PC-3 (cell line): ENCODE measurements around the gene TMEM141. TPM values are rescaled to one million over a fixed set of nuclear protein-coding genes. Genes with fewer than 3 reads are reported as not detected.

ENCODE experiments used
- microRNA-seq: library from miRNA; unstranded; fragments of <30 nt; microRNA quantifications from one replicate; pipeline ENCODE4 v1.1.0, GENCODE V29; 2020; ENCODE audit not compliant: unreplicated experiment
- total RNA-seq: library from RNA; depleted of rRNA; stranded (reverse); fragments of >200 nt; gene quantifications from 2 replicates; pipeline ENCODE4 v1.2.3, GENCODE V29; 2014; rRNA removed

The TMEM141 gene
- total RNA-seq, 1 experiment from 2014 or later = 101 TPM

Small RNA genes lying within 50 kb of the gene (microRNA-seq; reads per million reads assigned to microRNA genes)
- not detected for gene MIR4292
- not detected for gene MIR6722

Other genes starting within 250 kb of the TMEM141 start
- gene NOTCH1, start 245.3 kb upstream of the TMEM141 start, total RNA-seq = 14.3 and 20.8 TPM in 2 replicates
- gene EGFL7, start 128.4 kb upstream of the TMEM141 start, total RNA-seq = 23.1 and 29.5 TPM in 2 replicates
- gene AGPAT2, start 103.9 kb upstream of the TMEM141 start, total RNA-seq = 103 and 106 TPM in 2 replicates
- 19.5 and 26.3 TPM in 2 replicates for gene DIPK1B, start 78.8 kb upstream of the TMEM141 start, total RNA-seq
- gene LCN10, start 48.4 kb upstream of the TMEM141 start, total RNA-seq = not detected in 2 replicates
- not detected in 2 replicates for gene LCN6, start 42.8 kb upstream of the TMEM141 start, total RNA-seq
- gene LCN8, start 33.1 kb upstream of the TMEM141 start, total RNA-seq = not detected in 2 replicates
- gene LCN15, start 26.8 kb upstream of the TMEM141 start, total RNA-seq = not detected in 2 replicates
- 0.87 and 1.2 TPM in 2 replicates for gene CCDC183, start 5.0 kb downstream of the TMEM141 start, total RNA-seq
- 84.3 and 113 TPM in 2 replicates for gene RABL6, start 16.6 kb downstream of the TMEM141 start, total RNA-seq
- 1.4 and 2.6 TPM in 2 replicates for gene AJM1, start 51.1 kb downstream of the TMEM141 start, total RNA-seq
- 83.2 and 111 TPM in 2 replicates for gene PHPT1, start 58.1 kb downstream of the TMEM141 start, total RNA-seq
- 3.0 and 5.3 TPM in 2 replicates for gene MAMDC4, start 61.0 kb downstream of the TMEM141 start, total RNA-seq
- 544 and 562 TPM in 2 replicates for gene EDF1, start 75.0 kb downstream of the TMEM141 start, total RNA-seq
- gene TRAF2, start 95.2 kb downstream of the TMEM141 start, total RNA-seq = 11.5 and 25.4 TPM in 2 replicates
- gene FBXW5, start 153.4 kb downstream of the TMEM141 start, total RNA-seq = 138 and 159 TPM in 2 replicates
- 0.77 TPM in 1 of 2 replicates, not detected in the other for gene C8G, start 153.9 kb downstream of the TMEM141 start, total RNA-seq
- 0.55 TPM in 1 of 2 replicates, not detected in the other for gene LCN12, start 160.9 kb downstream of the TMEM141 start, total RNA-seq
- not detected in 2 replicates for gene PTGDS, start 186.2 kb downstream of the TMEM141 start, total RNA-seq
- not detected in 2 replicates for gene LCNL1, start 191.6 kb downstream of the TMEM141 start, total RNA-seq
- gene PAXX, start 201.1 kb downstream of the TMEM141 start, total RNA-seq = 113 and 137 TPM in 2 replicates
- gene CLIC3, start 205.2 kb downstream of the TMEM141 start, total RNA-seq = 1.4 and 4.3 TPM in 2 replicates
- 25.9 and 31.5 TPM in 2 replicates for gene ABCA2, start 236.9 kb downstream of the TMEM141 start, total RNA-seq
- gene FUT7, start 240.7 kb downstream of the TMEM141 start, total RNA-seq = not detected in 2 replicates